AG08395 (cell line): ENCODE data around the gene PID1.

Source experiments
- DNase-seq: peaks from one replicate; pipeline ENCODE4 v3.0.0; 2012; ENCODE audit warnings: mixed read lengths, low spot score

The PID1 gene

GRCh38 chr2:229270551-229271410 is at the start of gene PID1:
TSS of gene PID1 (minus strand) at chr2:229271287. CDS start at chr2:229271043, 244 bp downstream.
- DNase-seq: peak; percentile 67

- DNase-seq: no peak
These were observed 48.5 kb upstream of the PID1 start for GRCh38 chr2:229319558-229319957.

DNA sequence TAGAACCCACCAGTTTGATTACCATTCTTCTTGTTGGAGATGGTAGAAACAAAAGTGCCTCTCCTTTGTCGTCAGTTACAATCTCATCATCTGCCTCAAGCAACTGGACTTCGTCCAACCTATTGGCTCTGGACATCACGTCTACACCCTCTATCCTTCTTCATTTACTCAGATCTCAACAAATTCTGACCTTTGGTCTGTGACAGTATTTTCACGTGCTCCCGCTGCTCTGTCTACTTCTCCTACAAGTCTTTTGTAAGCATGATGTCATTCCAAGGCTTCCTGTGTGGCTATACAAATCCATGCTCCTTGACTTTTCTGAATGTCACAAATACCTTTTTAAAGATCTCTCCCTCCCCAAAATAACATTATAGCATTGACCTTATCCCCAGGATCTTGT is 43.0 kb upstream of the PID1 start:
- no peak for DNase-seq

GRCh38 chr2:229313591-229313990 is 42.5 kb upstream of the PID1 start:
- peak; percentile 76 for DNase-seq

DNA sequence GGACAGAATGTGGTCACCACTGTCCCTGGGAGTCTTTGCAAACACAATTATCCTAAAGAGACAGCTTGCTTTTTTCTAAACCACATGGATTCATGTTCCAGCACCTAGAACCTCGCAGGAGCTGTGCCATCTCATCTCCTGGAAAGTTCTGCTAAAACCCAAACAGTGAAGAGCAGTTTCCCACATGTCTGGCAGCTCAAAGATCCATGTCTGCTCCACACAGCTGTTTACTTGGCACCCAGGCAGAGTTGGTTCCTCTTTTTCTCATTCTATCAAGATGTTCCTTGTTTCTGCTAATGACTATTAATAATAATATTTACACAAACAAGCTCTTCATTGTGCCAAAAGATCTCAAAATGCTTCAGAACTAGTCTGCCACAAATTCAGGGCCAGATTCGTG is 30.1 kb upstream of the PID1 start:
- no peak for DNase-seq

GRCh38 chr2:229300790-229301189 is 29.7 kb upstream of the PID1 start:
- peak; percentile 27 for DNase-seq

DNA sequence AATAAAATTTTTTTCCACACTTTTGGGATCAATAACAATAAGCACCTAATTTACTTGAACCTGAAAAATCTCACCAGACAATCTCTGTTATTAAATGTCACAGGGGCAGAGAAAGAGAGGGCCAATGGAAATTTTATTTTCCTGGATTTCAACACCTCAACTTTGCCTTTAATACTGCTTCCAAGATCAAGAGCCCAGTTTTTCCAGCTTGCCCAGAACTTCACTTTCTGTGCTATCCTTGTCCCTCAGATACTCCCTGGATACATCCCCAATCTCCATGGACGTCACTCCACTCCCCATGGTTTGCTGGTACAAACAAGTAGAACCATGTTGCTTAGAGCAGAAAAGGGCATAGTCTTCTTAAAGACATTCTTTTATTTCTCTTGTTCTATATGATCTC is 29.3 kb upstream of the PID1 start:
- DNase-seq: no peak

DNA sequence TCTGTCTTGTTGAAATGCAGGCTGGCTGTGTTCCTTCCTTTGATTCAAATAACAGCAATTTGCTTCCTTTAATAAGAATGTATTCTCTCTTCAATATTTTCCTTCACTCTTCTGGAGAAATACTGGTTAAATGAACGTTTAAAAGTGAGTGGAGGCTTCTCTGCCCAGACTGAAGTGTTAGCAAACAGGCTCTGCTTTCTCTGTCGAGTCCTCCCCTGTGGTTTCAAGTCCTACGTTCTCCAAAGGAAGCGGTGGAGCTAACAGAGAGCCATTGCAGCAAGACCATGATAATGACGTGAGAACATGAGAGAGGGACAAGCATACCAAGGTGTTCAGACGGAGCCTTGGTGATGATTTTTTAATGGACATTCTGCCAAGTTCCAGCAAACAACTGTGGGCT is 26.2 kb upstream of the PID1 start:
- no peak for DNase-seq

DNA sequence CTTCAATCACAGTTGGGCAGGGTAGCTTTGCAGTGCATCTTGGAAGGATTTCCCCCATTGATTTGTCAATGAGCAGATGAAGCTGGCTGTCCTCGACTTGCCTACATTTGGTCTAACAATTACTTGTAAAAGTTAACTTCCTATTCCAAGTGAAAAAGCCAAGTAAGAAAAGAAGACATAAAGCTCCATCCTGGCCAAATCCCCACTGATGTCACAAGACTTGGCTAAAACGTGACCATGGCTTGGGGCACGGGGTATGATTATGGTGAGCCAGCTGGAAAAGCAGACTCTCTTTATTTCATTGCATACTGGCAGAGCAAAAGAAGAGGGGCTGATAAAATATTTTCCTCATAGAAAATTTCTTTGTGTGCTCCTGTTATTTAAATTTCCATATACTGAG is 25.4 kb upstream of the PID1 start:
- no peak for DNase-seq

DNA sequence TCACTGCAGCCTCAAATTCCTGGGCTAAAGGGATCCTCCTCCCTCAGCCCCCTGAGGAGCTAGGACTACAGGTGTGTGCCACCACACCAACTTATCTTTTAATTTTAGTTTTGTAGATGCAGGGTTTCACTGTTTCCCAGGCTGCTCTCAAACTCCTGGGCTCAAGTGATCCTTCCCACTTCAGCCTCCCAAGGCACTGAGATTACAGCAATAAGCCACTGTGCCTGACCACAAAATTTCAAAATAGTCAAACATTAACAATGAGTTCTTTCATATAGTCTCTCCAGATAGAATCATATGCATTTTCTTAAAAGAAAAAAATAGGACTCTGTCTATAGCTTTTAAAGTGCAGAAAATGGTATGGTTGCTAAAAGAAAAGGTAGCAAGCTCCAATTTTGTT is 24.9 kb upstream of the PID1 start:
- no peak for DNase-seq

- no peak for DNase-seq
These were observed 16.7 kb upstream of the PID1 start for GRCh38 chr2:229287823-229288222.

- DNase-seq: peak; percentile 91
These were observed 11.9 kb upstream of the PID1 start for GRCh38 chr2:229282758-229283546.

- DNase-seq: no peak
These were observed 8.4 kb upstream of the PID1 start for GRCh38 chr2:229279516-229279915.

- no peak for DNase-seq
These were observed 4.4 kb upstream of the PID1 start for GRCh38 chr2:229275506-229275905.

GRCh38 chr2:229273723-229274338 is 2.7 kb upstream of the PID1 start:
- DNase-seq: peak; percentile 79

- no peak for DNase-seq
These were observed 2.1 kb upstream of the PID1 start for GRCh38 chr2:229273006-229273722.

GRCh38 chr2:229269941-229270340 is 1.1 kb downstream of the PID1 start:
- peak; percentile 30 for DNase-seq

DNA sequence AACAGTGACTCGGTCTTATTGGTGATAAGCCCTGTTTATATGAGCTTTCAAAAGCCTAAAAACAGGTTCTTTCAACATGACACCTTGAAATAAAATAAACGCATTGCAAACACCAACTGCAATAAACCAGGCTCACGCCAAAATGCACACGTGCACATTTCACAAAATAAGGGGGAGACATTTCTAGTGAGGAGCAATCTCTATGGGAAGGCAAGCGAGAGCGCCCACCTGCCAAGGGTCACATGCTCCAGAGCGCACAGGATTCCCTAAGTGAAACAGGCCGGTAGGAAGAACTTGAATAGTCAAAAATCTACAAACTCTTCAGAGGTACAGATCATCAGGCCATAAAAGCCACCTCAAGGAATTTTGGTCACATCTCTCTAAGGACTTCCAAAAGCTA is 1.9 kb downstream of the PID1 start:
- DNase-seq: no peak

DNA sequence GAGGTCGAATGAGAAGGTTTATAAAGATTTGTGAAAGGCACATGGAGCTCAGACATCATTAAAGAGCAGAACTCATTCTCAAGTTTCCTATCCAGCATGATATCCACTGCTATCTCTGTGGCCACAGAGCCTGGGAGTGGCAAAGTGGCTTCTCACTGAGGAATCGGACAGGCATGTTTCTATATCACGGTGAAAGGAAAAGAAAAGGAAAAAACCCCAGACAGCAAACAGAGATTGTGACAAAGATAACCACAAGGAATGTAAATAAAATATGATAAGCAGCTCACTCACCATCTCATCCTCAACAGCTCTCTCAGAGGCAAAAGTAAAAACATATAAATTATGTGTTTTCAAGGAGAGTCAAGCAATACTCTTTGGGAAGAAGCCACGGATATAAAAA is 2.5 kb downstream of the PID1 start:
- peak; percentile 41 for DNase-seq

- DNase-seq: no peak
These were observed 4.0 kb downstream of the PID1 start for GRCh38 chr2:229267080-229267479.

GRCh38 chr2:229265727-229266126 is 5.4 kb downstream of the PID1 start:
- no peak for DNase-seq

DNA sequence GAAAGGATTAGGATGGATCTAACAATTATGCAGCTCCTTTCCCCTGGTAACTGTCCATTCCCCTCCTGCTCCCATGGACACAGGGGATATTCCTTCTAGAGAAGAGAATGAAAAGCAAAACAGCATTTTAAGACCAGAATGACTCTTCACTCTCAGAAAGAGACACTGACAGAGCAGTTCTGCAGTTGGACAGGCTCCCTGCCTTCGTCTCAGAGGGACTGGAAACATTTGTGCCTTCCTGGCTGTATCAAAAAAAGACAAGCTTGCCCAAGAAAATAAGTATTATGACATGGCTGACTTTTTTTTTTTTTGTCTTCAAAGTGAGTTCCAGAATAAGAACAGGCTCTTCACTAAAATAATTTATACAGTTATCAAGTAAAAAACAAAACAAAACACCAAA is 9.5 kb downstream of the PID1 start:
- no peak for DNase-seq
